Myocyte (in vitro differentiated cells): ENCODE measurements around the gene RIMBP2. TPM values are rescaled to one million over a fixed set of nuclear protein-coding genes. Genes with fewer than 3 reads are reported as not detected.

ENCODE experiments used
- DNase-seq: peaks from one replicate; pipeline ENCODE4 v3.0.0-alpha.2; 2012; ENCODE audit warnings: low read depth
- total RNA-seq: library from RNA; depleted of rRNA; stranded (reverse); fragments of >200 nt; gene quantifications from 2 replicates; pipeline ENCODE4 v1.2.3, GENCODE V29; 2014

RIMBP2 gene
- total RNA-seq, 1 donor from 2014 or later: not detected

- no peak for DNase-seq
Observed at GRCh38 chr12:130577351-130577750, 138.7 kb downstream of the RIMBP2 start.

- no peak for DNase-seq
Observed at GRCh38 chr12:130576371-130576816, 139.7 kb downstream of the RIMBP2 start.

- no peak for DNase-seq
Observed at GRCh38 chr12:130574402-130574801, 141.7 kb downstream of the RIMBP2 start.

DNA sequence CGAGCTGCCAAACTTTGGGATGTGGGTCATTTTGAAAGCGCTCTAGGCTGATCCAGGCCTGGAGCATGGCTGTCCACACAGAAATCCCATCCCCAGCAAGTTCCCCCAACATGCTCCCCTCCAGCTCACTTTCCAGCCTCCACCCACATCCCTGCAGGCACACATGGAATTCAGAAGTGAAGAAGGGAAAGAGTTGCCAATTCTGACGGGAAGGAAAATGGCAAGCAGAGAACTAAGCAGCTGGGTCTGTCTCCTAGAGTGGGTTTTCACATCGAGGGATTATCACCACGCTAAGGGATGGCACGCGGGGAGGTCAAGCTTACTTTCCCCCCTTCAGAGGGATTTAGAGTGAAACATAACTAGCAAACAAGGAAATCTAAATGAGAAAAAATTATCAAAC, 142.3 kb downstream of the RIMBP2 start:
- DNase-seq: no peak

GRCh38 chr12:130573235-130573634, 142.9 kb downstream of the RIMBP2 start:
- no peak for DNase-seq

GRCh38 chr12:130572553-130572952, 143.5 kb downstream of the RIMBP2 start:
- DNase-seq: no peak

DNA sequence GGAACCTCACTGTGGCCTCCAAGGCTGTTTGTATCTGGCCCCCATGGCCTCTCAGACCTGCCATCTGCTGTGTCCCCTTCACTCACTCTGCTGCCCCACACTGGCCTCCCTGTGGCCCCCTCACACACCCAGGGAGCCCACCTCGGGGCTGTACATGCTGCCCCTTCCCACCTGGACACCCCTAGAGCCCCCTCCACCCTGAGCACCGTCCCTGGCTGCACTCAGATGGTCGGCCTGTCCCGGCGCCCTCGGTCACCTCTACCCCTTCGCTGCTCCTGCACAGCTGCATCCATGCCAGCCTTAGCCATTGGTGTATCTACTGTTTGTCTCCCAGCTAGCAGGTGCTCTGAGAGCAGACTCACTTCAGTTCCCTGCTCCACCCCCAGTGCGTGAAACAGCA, 144.4 kb downstream of the RIMBP2 start:
- no peak for DNase-seq

- no peak for DNase-seq
Observed at GRCh38 chr12:130571089-130571488, 145.0 kb downstream of the RIMBP2 start.

DNA sequence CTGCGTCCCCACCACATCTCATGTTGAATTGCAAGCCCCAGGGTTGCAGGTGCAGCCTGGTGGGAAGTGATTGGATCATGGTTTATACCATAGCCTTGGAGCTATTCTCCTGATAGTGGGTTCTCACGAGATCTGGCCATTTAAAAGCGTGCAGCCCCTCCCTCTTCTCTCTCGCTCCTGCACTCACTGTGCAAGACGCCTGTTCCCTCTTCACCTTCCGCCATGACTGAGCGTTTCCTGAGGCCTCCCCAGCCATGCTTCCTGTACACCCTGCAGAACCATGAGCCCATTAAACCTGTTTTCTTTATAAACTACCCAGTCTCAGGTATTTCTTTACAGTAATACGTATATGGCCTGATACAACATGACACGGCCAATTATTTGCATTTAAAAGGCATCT, 146.6 kb downstream of the RIMBP2 start:
- DNase-seq: no peak

DNA sequence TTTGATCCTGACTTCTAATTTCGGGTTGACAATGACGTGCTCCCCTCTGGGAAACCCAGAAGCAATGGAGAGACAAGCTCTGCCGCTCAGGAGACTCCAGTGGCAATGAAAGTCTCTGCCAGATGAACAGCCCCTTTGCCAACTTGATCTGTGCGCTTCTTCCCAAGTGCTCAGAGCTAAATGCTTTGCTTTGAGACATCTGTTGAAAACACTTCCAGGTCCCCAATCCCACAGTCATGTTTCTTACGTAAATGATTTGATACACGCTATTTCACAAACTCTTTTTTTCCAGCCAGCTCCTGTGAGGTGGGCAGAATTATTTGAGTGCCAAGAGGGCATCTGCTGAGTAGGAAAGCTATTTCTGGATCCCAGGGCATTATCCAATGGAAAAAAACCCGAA, 147.6 kb downstream of the RIMBP2 start:
- DNase-seq: no peak

GRCh38 chr12:130568041-130568440, 148.1 kb downstream of the RIMBP2 start:
- DNase-seq: no peak

GRCh38 chr12:130566446-130567155, 149.5 kb downstream of the RIMBP2 start:
- no peak for DNase-seq

GRCh38 chr12:130565189-130565588, 150.9 kb downstream of the RIMBP2 start:
- no peak for DNase-seq

DNA sequence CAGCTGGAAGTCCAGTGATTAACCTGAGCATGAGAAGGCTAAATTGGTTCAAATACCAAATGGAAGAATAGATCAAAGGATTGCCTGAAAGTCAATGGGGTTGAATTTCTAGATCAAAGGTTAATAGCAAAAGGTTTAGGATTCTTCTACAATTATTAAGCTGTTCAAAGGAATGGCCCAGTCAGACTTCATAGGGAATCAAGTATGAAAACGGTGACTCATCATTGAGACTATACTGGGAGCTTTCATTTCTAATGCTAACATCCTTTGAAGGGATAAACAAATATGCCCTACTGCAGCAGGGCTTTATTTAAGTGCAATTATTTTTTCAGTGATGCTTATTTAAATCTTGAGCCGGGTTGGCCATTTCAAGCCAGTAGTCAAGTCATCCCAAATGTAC, 152.8 kb downstream of the RIMBP2 start:
- DNase-seq: no peak

- no peak for DNase-seq
Observed at GRCh38 chr12:130562716-130563115, 153.4 kb downstream of the RIMBP2 start.

GRCh38 chr12:130560321-130560720, 155.8 kb downstream of the RIMBP2 start:
- no peak for DNase-seq

GRCh38 chr12:130559806-130560205, 156.3 kb downstream of the RIMBP2 start:
- DNase-seq: no peak

GRCh38 chr12:130557886-130558765, 158.0 kb downstream of the RIMBP2 start:
- no peak for DNase-seq

DNA sequence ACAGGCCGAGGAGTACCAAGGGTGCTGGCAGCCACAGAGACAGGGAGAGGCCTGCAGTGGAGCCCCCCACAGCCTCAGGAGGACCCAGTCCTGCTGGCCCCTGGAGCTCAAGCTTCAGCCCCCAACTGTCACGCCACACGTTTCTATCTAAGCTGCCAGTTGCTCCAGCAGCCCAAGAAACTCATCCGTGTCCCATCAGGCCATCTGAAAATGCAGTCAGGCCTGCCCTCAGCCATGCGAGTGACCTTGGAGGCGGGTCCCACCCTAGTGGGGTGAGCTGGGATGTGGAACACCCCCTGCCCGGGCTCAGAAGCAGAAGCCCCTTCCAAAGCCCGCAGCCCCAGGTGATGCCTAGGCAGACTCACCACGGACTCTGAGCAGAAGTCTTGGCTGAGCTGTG, 158.9 kb downstream of the RIMBP2 start:
- no peak for DNase-seq

DNA sequence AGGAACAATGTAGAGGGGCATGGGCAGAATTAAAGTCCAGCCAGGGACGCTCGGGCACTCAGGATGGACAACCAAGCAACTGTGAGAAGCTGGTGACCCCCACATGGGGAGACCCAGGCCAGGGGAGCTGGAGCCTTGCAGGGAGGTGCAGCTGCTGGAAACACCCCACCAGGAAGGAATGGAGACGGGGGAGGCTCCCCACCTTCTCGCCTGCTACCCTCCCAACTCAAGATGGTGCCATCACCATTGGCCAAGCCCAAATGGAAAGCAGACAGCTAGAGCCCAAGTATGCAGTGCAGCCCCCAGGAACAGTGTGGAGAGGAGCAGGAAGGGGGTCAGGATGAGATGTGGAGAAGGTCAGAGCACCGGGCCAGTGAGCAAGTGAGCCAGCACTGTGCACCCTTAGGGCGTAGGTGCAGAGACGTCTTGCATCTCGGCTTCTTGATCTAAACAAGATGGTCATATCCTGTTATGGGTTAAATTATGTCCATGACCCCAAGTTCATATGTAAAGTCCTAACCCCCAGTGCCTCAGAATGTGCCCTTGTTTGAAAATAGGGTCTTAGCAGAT, 159.5 kb downstream of the RIMBP2 start:
- no peak for DNase-seq

DNA sequence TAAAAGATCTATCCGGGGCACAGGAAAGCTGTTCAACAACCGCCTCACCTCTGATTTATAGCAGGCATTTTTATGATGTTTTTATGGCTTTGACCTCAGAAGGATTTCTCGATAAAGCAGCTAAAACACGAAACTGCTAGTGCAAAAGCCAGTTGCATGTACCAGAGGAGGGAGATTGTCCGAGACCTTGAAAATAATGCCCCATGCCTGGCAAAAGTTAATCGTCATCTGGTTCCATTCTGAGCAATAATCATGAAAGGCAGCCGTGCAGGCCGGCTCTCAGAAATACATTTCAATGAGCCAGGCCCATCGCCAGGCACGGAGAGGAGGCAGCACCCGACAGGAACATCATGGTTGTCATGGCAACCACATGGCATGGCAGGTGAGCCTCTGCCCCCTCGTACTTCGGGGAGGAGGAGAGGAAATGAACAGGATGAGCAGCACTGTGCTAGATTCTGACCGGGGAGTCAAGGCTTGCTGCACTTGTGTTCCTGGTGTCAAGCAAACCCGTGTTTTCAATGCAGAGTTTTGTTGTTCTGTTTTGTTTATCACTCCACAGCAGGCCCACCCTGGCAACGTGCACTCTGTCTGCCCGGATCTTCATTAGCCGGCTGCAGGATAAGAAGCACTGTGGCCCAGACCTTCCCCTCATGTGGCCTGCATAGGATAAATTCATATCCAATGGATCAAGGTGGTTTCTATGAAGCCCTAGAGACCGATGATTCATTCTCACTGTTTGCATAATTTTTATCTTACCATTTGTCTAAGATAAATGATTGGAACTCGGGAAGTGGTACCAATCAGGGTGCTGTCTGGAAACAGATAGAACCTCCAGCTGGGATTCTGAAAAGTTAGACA, 160.2 kb downstream of the RIMBP2 start:
- no peak for DNase-seq
